ENCODE results near the gene MGST3. TPM values are rescaled to one million over a fixed set of nuclear protein-coding genes. Genes with fewer than 3 reads are reported as not detected.
"Not testable (repeated sequence)": the region's sequence is repeated elsewhere in the genome, so short reads cannot be mapped to it uniquely, and the experiment has no call there.

MGST3 gene
- total RNA-seq, 1 experiment from 2014 or later, result 103 TPM

DNA sequence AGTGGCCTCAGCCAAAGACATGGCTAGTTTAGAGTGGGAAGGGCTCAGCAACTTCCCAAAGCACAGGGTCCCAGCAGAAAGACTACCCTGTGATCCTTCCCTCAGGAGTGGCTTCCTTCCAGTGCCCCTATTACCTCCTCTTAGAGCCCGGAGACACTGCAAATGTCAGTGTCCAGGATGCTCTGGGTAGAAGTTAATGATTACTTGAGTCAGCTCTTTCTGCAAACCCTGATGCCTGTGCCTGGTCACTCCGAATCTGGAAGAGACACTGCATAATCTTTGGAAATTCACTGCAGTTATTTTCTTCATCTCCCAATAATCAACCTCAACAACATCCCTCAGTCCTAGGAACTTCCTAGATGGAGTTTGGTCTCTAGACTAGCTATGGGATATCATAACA is 27.2 kb upstream of the MGST3 start:
- intact Hi-C loops (cut with micrococcal nuclease; ENCODE audit: unreplicated experiment), result no loop called here
- Histone ChIP-seq H3K9me3 (ENCODE audit: control insufficient read depth, insufficient read depth, low read depth, low read length) (no peaks in the 10 kb centered on the region), H3K36me3 (ENCODE audit: control insufficient read depth, insufficient read depth, low read length) (no peaks in the 10 kb centered on the region), H3K27ac (ENCODE audit: low read length) (no peak overlapping the region), H3K27me3 (ENCODE audit: control insufficient read depth, insufficient read depth, low read length) (0 out of 2 replicates have a peak, but pooled peaks cover 2% of the 10 kb centered on the region), H3K4me3 (ENCODE audit: low read depth in 2 of 2, low read length in 2 of 2) (no peak overlapping the region), H3K4me1 (ENCODE audit: control insufficient read depth, insufficient read depth, low read length) (0 out of 2 replicates have a peak, but pooled peaks cover 2% of the 10 kb centered on the region)
- in situ Hi-C loops (cut with HindIII; ENCODE audit: low pct_unique_long_range_greater_than_20kb, low sequenced_read_pairs), result no loop called here
- no TSS peak for BruUV-seq (replicated peaks)
- POLR2A ChIA-PET, result no interaction called here
- ATAC-seq (no peak), DNase-seq (ENCODE audit: low read depth, low spot score) (no peak)
- TF ChIP-seq, protein P1, sequence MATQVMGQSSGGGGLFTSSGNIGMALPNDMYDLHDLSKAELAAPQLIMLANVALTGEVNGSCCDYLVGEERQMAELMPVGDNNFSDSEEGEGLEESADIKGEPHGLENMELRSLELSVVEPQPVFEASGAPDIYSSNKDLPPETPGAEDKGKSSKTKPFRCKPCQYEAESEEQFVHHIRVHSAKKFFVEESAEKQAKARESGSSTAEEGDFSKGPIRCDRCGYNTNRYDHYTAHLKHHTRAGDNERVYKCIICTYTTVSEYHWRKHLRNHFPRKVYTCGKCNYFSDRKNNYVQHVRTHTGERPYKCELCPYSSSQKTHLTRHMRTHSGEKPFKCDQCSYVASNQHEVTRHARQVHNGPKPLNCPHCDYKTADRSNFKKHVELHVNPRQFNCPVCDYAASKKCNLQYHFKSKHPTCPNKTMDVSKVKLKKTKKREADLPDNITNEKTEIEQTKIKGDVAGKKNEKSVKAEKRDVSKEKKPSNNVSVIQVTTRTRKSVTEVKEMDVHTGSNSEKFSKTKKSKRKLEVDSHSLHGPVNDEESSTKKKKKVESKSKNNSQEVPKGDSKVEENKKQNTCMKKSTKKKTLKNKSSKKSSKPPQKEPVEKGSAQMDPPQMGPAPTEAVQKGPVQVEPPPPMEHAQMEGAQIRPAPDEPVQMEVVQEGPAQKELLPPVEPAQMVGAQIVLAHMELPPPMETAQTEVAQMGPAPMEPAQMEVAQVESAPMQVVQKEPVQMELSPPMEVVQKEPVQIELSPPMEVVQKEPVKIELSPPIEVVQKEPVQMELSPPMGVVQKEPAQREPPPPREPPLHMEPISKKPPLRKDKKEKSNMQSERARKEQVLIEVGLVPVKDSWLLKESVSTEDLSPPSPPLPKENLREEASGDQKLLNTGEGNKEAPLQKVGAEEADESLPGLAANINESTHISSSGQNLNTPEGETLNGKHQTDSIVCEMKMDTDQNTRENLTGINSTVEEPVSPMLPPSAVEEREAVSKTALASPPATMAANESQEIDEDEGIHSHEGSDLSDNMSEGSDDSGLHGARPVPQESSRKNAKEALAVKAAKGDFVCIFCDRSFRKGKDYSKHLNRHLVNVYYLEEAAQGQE (IDR thresholded peaks at IDR 0.05; ENCODE audit: insufficient read depth in 1 of 2, low read depth in 2 of 2, low read length in 1 of 2), result no peak
- no peak for TF ChIP-seq TCF7L2 (IDR thresholded peaks at IDR 0.05; ENCODE audit: low read depth, low read length)
- no peak for TF ChIP-seq POLR2AphosphoS5 (IDR thresholded peaks at IDR 0.05; ENCODE audit: low read depth, low read length)
- no peak for TF ChIP-seq SIN3A (IDR thresholded peaks at IDR 0.05; ENCODE audit: borderline replicate concordance, insufficient read depth, low read depth, low read length)
- TF ChIP-seq, protein P2, sequence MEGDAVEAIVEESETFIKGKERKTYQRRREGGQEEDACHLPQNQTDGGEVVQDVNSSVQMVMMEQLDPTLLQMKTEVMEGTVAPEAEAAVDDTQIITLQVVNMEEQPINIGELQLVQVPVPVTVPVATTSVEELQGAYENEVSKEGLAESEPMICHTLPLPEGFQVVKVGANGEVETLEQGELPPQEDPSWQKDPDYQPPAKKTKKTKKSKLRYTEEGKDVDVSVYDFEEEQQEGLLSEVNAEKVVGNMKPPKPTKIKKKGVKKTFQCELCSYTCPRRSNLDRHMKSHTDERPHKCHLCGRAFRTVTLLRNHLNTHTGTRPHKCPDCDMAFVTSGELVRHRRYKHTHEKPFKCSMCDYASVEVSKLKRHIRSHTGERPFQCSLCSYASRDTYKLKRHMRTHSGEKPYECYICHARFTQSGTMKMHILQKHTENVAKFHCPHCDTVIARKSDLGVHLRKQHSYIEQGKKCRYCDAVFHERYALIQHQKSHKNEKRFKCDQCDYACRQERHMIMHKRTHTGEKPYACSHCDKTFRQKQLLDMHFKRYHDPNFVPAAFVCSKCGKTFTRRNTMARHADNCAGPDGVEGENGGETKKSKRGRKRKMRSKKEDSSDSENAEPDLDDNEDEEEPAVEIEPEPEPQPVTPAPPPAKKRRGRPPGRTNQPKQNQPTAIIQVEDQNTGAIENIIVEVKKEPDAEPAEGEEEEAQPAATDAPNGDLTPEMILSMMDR (IDR thresholded peaks at IDR 0.05), result no peak
- CTCF ChIA-PET, result no interaction called here

DNA sequence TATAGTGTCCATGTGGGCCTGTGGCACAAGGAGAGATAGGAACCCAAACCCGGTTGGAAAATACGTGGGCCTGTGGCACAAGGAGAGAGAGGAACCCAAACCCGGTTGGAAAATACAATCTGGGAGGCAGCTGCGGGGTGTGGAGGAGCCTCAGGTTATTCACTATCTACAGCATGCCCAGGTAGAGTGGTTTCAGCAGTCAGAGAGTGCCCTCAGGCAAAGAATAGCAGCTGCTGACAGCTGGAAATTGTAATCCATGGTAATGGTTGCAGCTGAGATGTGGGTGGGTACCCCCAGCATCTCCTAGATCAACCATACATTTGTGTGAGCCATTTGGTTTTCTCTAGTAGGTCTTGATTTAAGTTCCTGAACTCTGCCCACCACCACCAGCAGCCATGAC is 25.8 kb upstream of the MGST3 start:
- POLR2A ChIA-PET, result no interaction called here
- Histone ChIP-seq H3K4me1 (ENCODE audit: control insufficient read depth, insufficient read depth, low read length) (0 out of 2 replicates have a peak, but pooled peaks cover 2% of the 10 kb centered on the region), H3K9me3 (ENCODE audit: control insufficient read depth, insufficient read depth, low read depth, low read length) (no peaks in the 10 kb centered on the region), H3K36me3 (ENCODE audit: control insufficient read depth, insufficient read depth, low read length) (no peaks in the 10 kb centered on the region), H3K27ac (ENCODE audit: low read length) (no peak overlapping the region), H3K27me3 (ENCODE audit: control insufficient read depth, insufficient read depth, low read length) (0 out of 2 replicates have a peak, but pooled peaks cover 2% of the 10 kb centered on the region), H3K4me3 (ENCODE audit: low read depth in 2 of 2, low read length in 2 of 2) (no peak overlapping the region)
- no TSS peak for BruUV-seq (replicated peaks)
- intact Hi-C loops (cut with micrococcal nuclease; ENCODE audit: unreplicated experiment) (no loop called here), in situ Hi-C loops (cut with HindIII; ENCODE audit: low pct_unique_long_range_greater_than_20kb, low sequenced_read_pairs) (no loop called here)
- CTCF ChIA-PET, result no interaction called here
- TF ChIP-seq TCF7L2 (IDR thresholded peaks at IDR 0.05; ENCODE audit: low read depth, low read length) (no peak), POLR2AphosphoS5 (IDR thresholded peaks at IDR 0.05; ENCODE audit: low read depth, low read length) (no peak), SIN3A (IDR thresholded peaks at IDR 0.05; ENCODE audit: borderline replicate concordance, insufficient read depth, low read depth, low read length) (no peak)
- TF ChIP-seq, protein P2 (IDR thresholded peaks at IDR 0.05), result no peak
- TF ChIP-seq, protein P1 (IDR thresholded peaks at IDR 0.05; ENCODE audit: insufficient read depth in 1 of 2, low read depth in 2 of 2, low read length in 1 of 2), result no peak
- no peak for ATAC-seq
- DNase-seq (ENCODE audit: low read depth, low spot score), result no peak

DNA sequence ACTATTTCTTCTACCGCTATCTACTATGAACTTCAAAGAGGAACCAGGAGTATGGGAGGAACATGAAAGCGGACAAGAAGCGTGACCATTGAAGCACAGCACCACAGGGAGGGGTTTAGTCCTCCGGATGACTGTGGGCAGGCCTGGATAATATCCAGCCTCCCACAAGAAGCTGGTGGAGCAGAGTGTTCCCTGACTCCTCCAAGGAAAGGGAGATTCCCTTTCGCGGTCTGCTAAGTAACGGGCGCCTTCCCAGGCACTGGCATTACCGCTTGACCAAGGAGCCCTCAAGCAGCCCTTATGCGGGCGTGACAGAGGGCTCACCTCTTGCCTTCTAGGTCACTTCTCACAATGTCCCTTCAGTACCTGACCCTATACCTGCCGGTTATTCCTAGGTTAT is 24.4 kb upstream of the MGST3 start:
- H3K27ac ChIP-seq (ENCODE audit: low read length); H3K27me3 ChIP-seq (ENCODE audit: control insufficient read depth, insufficient read depth, low read length); intact Hi-C loops (cut with micrococcal nuclease; ENCODE audit: unreplicated experiment); DNase-seq (ENCODE audit: low read depth, low spot score); ATAC-seq; BruUV-seq (replicated peaks); H3K4me3 ChIP-seq (ENCODE audit: low read depth in 2 of 2, low read length in 2 of 2); H3K36me3 ChIP-seq (ENCODE audit: control insufficient read depth, insufficient read depth, low read length); in situ Hi-C loops (cut with HindIII; ENCODE audit: low pct_unique_long_range_greater_than_20kb, low sequenced_read_pairs); CTCF ChIA-PET; POLR2A ChIA-PET; H3K4me1 ChIP-seq (ENCODE audit: control insufficient read depth, insufficient read depth, low read length); H3K9me3 ChIP-seq (ENCODE audit: control insufficient read depth, insufficient read depth, low read depth, low read length): not testable (repeated sequence)

Measured in Panc1 (cell line).